Measurements from ENCODE around the gene CEP112. TPM values are rescaled to one million over a fixed set of nuclear protein-coding genes. Genes with fewer than 3 reads are reported as not detected.

The CEP112 gene
- total RNA-seq, 1 donor from 2014 or later = 14.5 TPM

GRCh38 chr17:65707780-65708179 lies 484.2 kb downstream of the CEP112 start:
- H3K36me3 ChIP-seq = no peaks in the 10 kb centered on the region
- no peak overlapping the region for H3K27ac ChIP-seq (replicated peaks)
- H3K27me3 ChIP-seq (ENCODE audit: low read depth) = no peaks in the 10 kb centered on the region
- H3K4me1 ChIP-seq = peaks cover 8% of the 10 kb centered on the region
- DNase-seq = no peak
- H3K9me3 ChIP-seq (replicated peaks) = no peaks in the 10 kb centered on the region
- TF ChIP-seq, protein P1, sequence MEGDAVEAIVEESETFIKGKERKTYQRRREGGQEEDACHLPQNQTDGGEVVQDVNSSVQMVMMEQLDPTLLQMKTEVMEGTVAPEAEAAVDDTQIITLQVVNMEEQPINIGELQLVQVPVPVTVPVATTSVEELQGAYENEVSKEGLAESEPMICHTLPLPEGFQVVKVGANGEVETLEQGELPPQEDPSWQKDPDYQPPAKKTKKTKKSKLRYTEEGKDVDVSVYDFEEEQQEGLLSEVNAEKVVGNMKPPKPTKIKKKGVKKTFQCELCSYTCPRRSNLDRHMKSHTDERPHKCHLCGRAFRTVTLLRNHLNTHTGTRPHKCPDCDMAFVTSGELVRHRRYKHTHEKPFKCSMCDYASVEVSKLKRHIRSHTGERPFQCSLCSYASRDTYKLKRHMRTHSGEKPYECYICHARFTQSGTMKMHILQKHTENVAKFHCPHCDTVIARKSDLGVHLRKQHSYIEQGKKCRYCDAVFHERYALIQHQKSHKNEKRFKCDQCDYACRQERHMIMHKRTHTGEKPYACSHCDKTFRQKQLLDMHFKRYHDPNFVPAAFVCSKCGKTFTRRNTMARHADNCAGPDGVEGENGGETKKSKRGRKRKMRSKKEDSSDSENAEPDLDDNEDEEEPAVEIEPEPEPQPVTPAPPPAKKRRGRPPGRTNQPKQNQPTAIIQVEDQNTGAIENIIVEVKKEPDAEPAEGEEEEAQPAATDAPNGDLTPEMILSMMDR (IDR thresholded peaks at IDR 0.05; ENCODE audit: borderline replicate concordance) = no peak
- intact Hi-C loops (cut with micrococcal nuclease) = no loop called here
- H3K4me3 ChIP-seq = no peak overlapping the region

DNA sequence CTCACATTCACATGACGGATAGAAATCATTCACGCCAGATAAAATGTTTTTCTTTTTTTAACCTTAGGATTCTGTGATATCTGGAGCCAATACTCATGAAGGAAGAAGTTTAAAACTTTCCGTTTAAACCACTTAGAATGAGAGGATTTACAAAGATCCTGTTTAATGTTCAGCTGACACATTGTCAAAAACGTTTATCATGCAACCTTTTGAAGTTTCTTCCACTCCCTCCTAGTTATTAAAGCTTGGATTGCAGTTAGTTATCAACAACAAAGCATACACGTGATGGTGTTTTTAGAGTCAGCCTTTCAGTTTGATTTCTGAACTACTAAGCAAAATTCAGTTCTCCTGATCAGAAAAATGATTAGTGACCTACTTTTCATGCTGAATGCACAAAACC lies 487.2 kb downstream of the CEP112 start:
- intact Hi-C loops (cut with micrococcal nuclease) = no loop called here
- Histone ChIP-seq H3K9me3 (replicated peaks) (no peaks in the 10 kb centered on the region), H3K4me1 (peaks cover 8% of the 10 kb centered on the region), H3K27ac (replicated peaks) (no peak overlapping the region), H3K27me3 (ENCODE audit: low read depth) (no peaks in the 10 kb centered on the region), H3K36me3 (no peaks in the 10 kb centered on the region), H3K4me3 (no peak overlapping the region)
- TF ChIP-seq, protein P1 (IDR thresholded peaks at IDR 0.05; ENCODE audit: borderline replicate concordance) = no peak
- DNase-seq = no peak

GRCh38 chr17:65703891-65704290 lies 488.0 kb downstream of the CEP112 start:
- Histone ChIP-seq H3K4me3 (no peak overlapping the region), H3K27me3 (ENCODE audit: low read depth) (no peaks in the 10 kb centered on the region), H3K27ac (replicated peaks) (no peak overlapping the region), H3K4me1 (peaks cover 8% of the 10 kb centered on the region), H3K36me3 (no peaks in the 10 kb centered on the region), H3K9me3 (replicated peaks) (no peaks in the 10 kb centered on the region)
- no peak for DNase-seq
- intact Hi-C loops (cut with micrococcal nuclease) = no loop called here
- TF ChIP-seq, protein P1 (IDR thresholded peaks at IDR 0.05; ENCODE audit: borderline replicate concordance) = no peak

DNA sequence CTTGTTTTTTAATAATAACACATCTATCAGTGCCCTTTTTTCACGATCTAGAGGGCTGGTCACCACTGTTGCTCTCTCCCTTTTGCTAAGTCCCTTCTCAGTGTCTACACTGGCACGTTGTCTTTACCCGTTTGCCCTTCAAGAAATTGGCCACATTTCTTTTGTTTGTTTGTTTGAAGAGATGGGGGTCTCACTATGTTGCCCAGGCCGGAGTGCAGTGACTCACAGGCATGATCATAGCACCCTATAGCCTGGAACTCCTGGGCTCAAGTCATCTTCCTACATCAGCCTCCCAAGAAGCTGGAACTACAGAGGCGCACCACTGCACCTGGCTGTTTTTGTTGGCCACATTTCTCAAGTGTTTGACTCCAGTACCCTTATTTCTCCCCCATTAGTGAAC lies 492.5 kb downstream of the CEP112 start:
- H3K36me3 ChIP-seq = no peaks in the 10 kb centered on the region
- TF ChIP-seq, protein P1 (IDR thresholded peaks at IDR 0.05; ENCODE audit: borderline replicate concordance) = no peak
- no peak for DNase-seq
- intact Hi-C loops (cut with micrococcal nuclease) = no loop called here
- no peaks in the 10 kb centered on the region for H3K27me3 ChIP-seq (ENCODE audit: low read depth)
- H3K4me3 ChIP-seq = no peak overlapping the region
- no peaks in the 10 kb centered on the region for H3K4me1 ChIP-seq
- H3K9me3 ChIP-seq (replicated peaks) = no peaks in the 10 kb centered on the region
- no peak overlapping the region for H3K27ac ChIP-seq (replicated peaks)

- Histone ChIP-seq H3K27ac (replicated peaks) (no peak overlapping the region), H3K4me1 (no peaks in the 10 kb centered on the region), H3K4me3 (no peak overlapping the region), H3K36me3 (no peaks in the 10 kb centered on the region), H3K27me3 (ENCODE audit: low read depth) (no peaks in the 10 kb centered on the region), H3K9me3 (replicated peaks) (no peaks in the 10 kb centered on the region)
- intact Hi-C loops (cut with micrococcal nuclease) = no loop called here
- TF ChIP-seq, protein P1 (IDR thresholded peaks at IDR 0.05; ENCODE audit: borderline replicate concordance) = no peak
- DNase-seq = no peak
These were observed 493.4 kb downstream of the CEP112 start for GRCh38 chr17:65698381-65699061.
